K562 (cell line): ENCODE results near the gene NYNRIN. TPM values are rescaled to one million over a fixed set of nuclear protein-coding genes. Genes with fewer than 3 reads are reported as not detected.

Experiments
- ATAC-seq: fragments of 200-7000 bp; cut with Tn5 transposase; 3 replicates; pipeline ENCODE4 v1.9.1; 2020; ENCODE audit warnings: moderate library complexity
- BruUV-seq: library from RNA; stranded (reverse); fragments of 400-500 nt; replicated peaks from 2 replicates; lab custom pipeline; 2021; lab: Mats Ljungman, UMichigan
- CTCF ChIA-PET: fragments of 300-600 bp; formaldehyde crosslinking; extraction: SDS; loops from one replicate; lab custom pipeline; 2021; ENCODE audit warnings: low intra/inter-chr PET ratio; lab: Yijun Ruan, JAX
- POLR2A ChIA-PET: fragments of 300-600, 350-650 bp; sonication (Branson Sonifier 250); formaldehyde crosslinking; extraction: SDS; loops from one replicate; lab custom pipeline; 2021; ENCODE audit warnings: antibody characterized with exemption, inconsistent platforms; lab: Yijun Ruan, JAX
- DNase-seq, 4 experiments: peaks; one replicate each; pipeline versions ENCODE4 v3.0.0 to v3.0.0-alpha.2; 2011 to 2018; ENCODE audit warnings: low spot score in 3 of 4, mixed read lengths in 3 of 4; ENCODE audit errors: extremely low read depth in 1 of 4
- FAIRE-seq: peaks from 2 replicates; lab custom pipeline; 2011; peaks lifted over from hg19 to GRCh38; lab: Jason Lieb, UNC
- H2AFZ ChIP-seq: 2 replicates; pipeline ENCODE4 v1.6.0; 2011; ENCODE audit warnings: low read depth, low read length, control low read depth, inconsistent platforms
- H3K27ac ChIP-seq: fragments of 200-600 bp; 3 replicates; pipeline ENCODE4 v1.8.0; 2011; ENCODE audit warnings: low read depth, mild to moderate bottlenecking, control low read depth, inconsistent platforms, low read length, moderate library complexity, mixed read lengths; ENCODE audit errors: extremely low read depth
- H3K27me3 ChIP-seq, 2 experiments: fragments of 300-600 bp in 1 of 2; 2 replicates in 1 of 2; 3 replicates in 1 of 2; pipeline versions ENCODE4 v1.6.0 to v1.8.0; 2011; ENCODE audit warnings: inconsistent platforms in 2 of 2, low read length in 2 of 2, mild to moderate bottlenecking in 1 of 2, mixed read lengths in 1 of 2, moderate library complexity in 1 of 2; ENCODE audit not compliant: control insufficient read depth in 2 of 2, insufficient read depth in 2 of 2
- H3K36me3 ChIP-seq: fragments of 300-600 bp; 3 replicates; pipeline ENCODE4 v1.8.0; 2011; ENCODE audit warnings: mild to moderate bottlenecking, low read length, inconsistent platforms; ENCODE audit not compliant: control insufficient read depth, insufficient read depth
- H3K4me1 ChIP-seq, 2 experiments: fragments of 200-600 bp in 1 of 2; replicated peaks in 1 of 2; 2 replicates in 1 of 2; 3 replicates in 1 of 2; pipeline versions ENCODE4 v1.5.1 to v1.8.0; 2011; ENCODE audit warnings: inconsistent platforms in 2 of 2, low read length in 2 of 2, mild to moderate bottlenecking in 1 of 2, mixed read lengths in 1 of 2, moderate library complexity in 1 of 2; ENCODE audit not compliant: control insufficient read depth in 2 of 2, insufficient read depth in 2 of 2
- H3K4me2 ChIP-seq: 2 replicates; pipeline ENCODE4 v1.6.1; 2011; ENCODE audit warnings: low read length, control low read depth, inconsistent platforms, mixed read lengths; ENCODE audit not compliant: insufficient read depth
- H3K4me3 ChIP-seq: fragments of 200-600 bp; sonication (generic), shearing (Covaris generic); 2 replicates; pipeline ENCODE4 v1.5.1; 2016; ENCODE audit warnings: control low read depth, inconsistent platforms
- H3K79me2 ChIP-seq: fragments of 200-600 bp; 3 replicates; pipeline ENCODE4 v1.8.0; 2011; ENCODE audit warnings: low read length, inconsistent platforms; ENCODE audit not compliant: control insufficient read depth, insufficient read depth
- H3K9ac ChIP-seq, 2 experiments: 2 replicates each; pipeline versions ENCODE4 v1.6.0 to v1.6.1; 2011; ENCODE audit warnings: low read depth in 2 of 2, low read length in 2 of 2, control low read depth in 1 of 2, inconsistent platforms in 1 of 2, mild to moderate bottlenecking in 1 of 2, mixed read lengths in 1 of 2; ENCODE audit not compliant: insufficient read depth in 1 of 2
- H3K9me1 ChIP-seq: one replicate; pipeline ENCODE4 v1.6.0; 2011; ENCODE audit warnings: inconsistent platforms, mild to moderate bottlenecking, low read length, moderate library complexity; ENCODE audit not compliant: control insufficient read depth, insufficient read depth
- H3K9me3 ChIP-seq: replicated peaks from 2 replicates; pipeline ENCODE4 v1.5.1; 2011; ENCODE audit warnings: low read depth, low read length, inconsistent platforms; ENCODE audit not compliant: control insufficient read depth, insufficient read depth
- H4K20me1 ChIP-seq: replicated peaks from 2 replicates; pipeline ENCODE4 v1.6.1; 2011; ENCODE audit warnings: low read length, inconsistent platforms, mixed read lengths; ENCODE audit not compliant: control insufficient read depth, insufficient read depth
- FOXA1 ChIP-seq: fragments of 450-650 bp; IDR thresholded peaks from 2 replicates; pipeline ENCODE4 v1.6.1; 2016; ENCODE audit warnings: mild to moderate bottlenecking, borderline replicate concordance
- HDAC8 ChIP-seq: fragments of 450-650 bp; IDR thresholded peaks from 2 replicates; pipeline ENCODE4 v1.6.1; 2016; ENCODE audit warnings: mild to moderate bottlenecking, missing genetic modification characterization, moderate library complexity, missing compliant biosample characterization
- KHSRP ChIP-seq: fragments of 450-650 bp; IDR thresholded peaks from 2 replicates; pipeline ENCODE4 v1.6.1; 2017
- NFATC3 ChIP-seq: fragments of 450-650 bp; IDR thresholded peaks from 2 replicates; pipeline ENCODE4 v1.6.1; 2017; ENCODE audit warnings: mild to moderate bottlenecking
- PRMT5 ChIP-seq: sonication (generic); formaldehyde crosslinking; IDR thresholded peaks from 2 replicates; pipeline ENCODE4 v1.5.0; 2020; ENCODE audit warnings: missing genetic modification reagents
- RBM39 ChIP-seq: fragments of 200-400 bp; formaldehyde crosslinking; optimal IDR thresholded peaks from 2 replicates; pipeline ENCODE3; 2018; ENCODE audit warnings: low read depth, low read length
- SAFB2 ChIP-seq: fragments of 200-400 bp; formaldehyde crosslinking; IDR thresholded peaks from 2 replicates; pipeline ENCODE4 v1.6.1; 2018; ENCODE audit warnings: borderline replicate concordance, low read length, low read depth, moderate library complexity; ENCODE audit not compliant: severe bottlenecking
- ZNF282 ChIP-seq: sonication (generic); formaldehyde crosslinking; IDR thresholded peaks from 2 replicates; pipeline ENCODE4 v1.8.1; 2023; ENCODE audit warnings: missing genetic modification reagents
- ZNF311 ChIP-seq: fragments of 250-450 bp; sonication (Bioruptor Pico); IDR thresholded peaks from 2 replicates; pipeline ENCODE4 v1.4.0; 2020; ENCODE audit warnings: mild to moderate bottlenecking, moderate library complexity
- WGBS: fragments of 100-300 bp; shearing (Covaris generic); methylation state at CpG from one replicate; pipeline ENCODE4 v1.1.6; 2016; ENCODE audit warnings: low coverage, mixed read lengths; ENCODE audit not compliant: insufficient coverage; ENCODE audit errors: missing lambda C conversion rate; 5-methylcytosine and 5-hydroxymethylcytosine counted together
- in situ Hi-C: fragments of 300-500 bp; cut with MboI; formaldehyde crosslinking; loops from 4 replicates; pipeline ENCODE4 v1.15.0; 2018; ENCODE audit warnings: inconsistent platforms, mixed read lengths
- intact Hi-C: fragments of 100-400 bp; cut with micrococcal nuclease; formaldehyde crosslinking; loops from 2 replicates; pipeline ENCODE4 v1.14.2; 2022
- polyA plus RNA-seq, 8 experiments: library from polyadenylated mRNA; depleted of rRNA in 4 of 8; stranded (reverse) in 5 of 8; unstranded in 3 of 8; fragments of >200 nt; fragmentation: Nextera tagmentation in 2 of 8; fragmentation: Illumina TruSeq in 1 of 8; extraction: Ambion mirVana in 2 of 8; extraction: Trizol in 1 of 8; gene quantifications; 2 replicates each; pipeline versions ENCODE4 v1.2.1 to v1.2.3, GENCODE V29; 2011 to 2014; ENCODE audit warnings: inconsistent platforms in 1 of 8, missing spikeins in 1 of 8
- total RNA-seq, 7 experiments: library from RNA; depleted of rRNA in 6 of 7; stranded (reverse); fragments of >200 nt in 6 of 7; fragmentation: Illumina TruSeq in 2 of 7; extraction: Trizol in 2 of 7; gene quantifications; 2 replicates each; pipeline versions ENCODE4 v1.2.1 to v1.2.3, GENCODE V29; 2011 to 2021; ENCODE audit warnings: low replicate concordance in 1 of 7

NYNRIN gene
- total and polyA plus RNA-seq, 9 of the 15 experiments (the other 6 are each of a cell fraction or from before 2014, with no cell fraction given) = 0.04 to 1.2 (median 0.28) TPM

- CTCF ChIA-PET = no interaction called here
- no TSS peak for BruUV-seq
- peak overlapping the region; percentile 53 for H2AFZ ChIP-seq
- 0 out of 2 replicates have a peak overlapping the region, but pooled peaks have one; percentile 36 for H3K4me3 ChIP-seq
- H3K27me3 ChIP-seq = no peaks in the 10 kb centered on the region
- H3K9me3 ChIP-seq = no peaks in the 10 kb centered on the region
- no peaks in the 10 kb centered on the region; the same call in 2 of the 3 replicates for H3K36me3 ChIP-seq
- H3K9ac ChIP-seq = peak overlapping the region in 1 of 2 experiments; percentile 85; a peak in 2 of 4 replicates
- TF ChIP-seq NFATC3 = no peak
- TF ChIP-seq ZNF311 = no peak
- TF ChIP-seq PRMT5 = no peak
- TF ChIP-seq FOXA1 = no peak
- no peak for TF ChIP-seq KHSRP
- TF ChIP-seq SAFB2 = no peak
- no peak for TF ChIP-seq HDAC8
- TF ChIP-seq RBM39 = no peak
- no peak for TF ChIP-seq ZNF282
- TF ChIP-seq, all 486 proteins: peak for 0
- intact Hi-C loops = no loop called here
- POLR2A ChIA-PET = interaction anchor here (1.2 kb wide), 1 partner anchor 20 kb away, joined by 3 read pairs; no protein-coding TSS in a partner anchor
- FAIRE-seq = no peak
- no peak overlapping the region for H3K27ac ChIP-seq
- no peaks in the 10 kb centered on the region for H4K20me1 ChIP-seq
- DNase-seq = no peak
- H3K9me1 ChIP-seq = no peaks in the 10 kb centered on the region
- H3K79me2 ChIP-seq = no peaks in the 10 kb centered on the region
- peak overlapping the region; percentile 24; the same call in 1 of the 2 replicates for H3K4me2 ChIP-seq
- WGBS = 43% methylated on average over 3 of the region's 8 CpGs
- in situ Hi-C loops = no loop called here
- H3K4me1 ChIP-seq = peaks cover 0 to 8% of the 10 kb centered on the region in 2 experiments; a peak in 4 of 5 replicates
- no peak for ATAC-seq
These were observed 632 bp downstream of the NYNRIN start for GRCh38 chr14:24399447-24399822.
